Activated T-helper 1 cell treated with anti-CD3 and anti-CD28 coated beads, Interleukin-2, amount 50 U/mL, for 16 hours (primary cell): ENCODE results near the gene RPGRIP1L.

ENCODE experiments used
- DNase-seq, 2 donors: peaks; one replicate each; pipeline ENCODE4 v3.0.0-alpha.2; 2020; ENCODE audit warnings: low read depth in 1 of 2, low spot score in 1 of 2

The RPGRIP1L gene

DNA sequence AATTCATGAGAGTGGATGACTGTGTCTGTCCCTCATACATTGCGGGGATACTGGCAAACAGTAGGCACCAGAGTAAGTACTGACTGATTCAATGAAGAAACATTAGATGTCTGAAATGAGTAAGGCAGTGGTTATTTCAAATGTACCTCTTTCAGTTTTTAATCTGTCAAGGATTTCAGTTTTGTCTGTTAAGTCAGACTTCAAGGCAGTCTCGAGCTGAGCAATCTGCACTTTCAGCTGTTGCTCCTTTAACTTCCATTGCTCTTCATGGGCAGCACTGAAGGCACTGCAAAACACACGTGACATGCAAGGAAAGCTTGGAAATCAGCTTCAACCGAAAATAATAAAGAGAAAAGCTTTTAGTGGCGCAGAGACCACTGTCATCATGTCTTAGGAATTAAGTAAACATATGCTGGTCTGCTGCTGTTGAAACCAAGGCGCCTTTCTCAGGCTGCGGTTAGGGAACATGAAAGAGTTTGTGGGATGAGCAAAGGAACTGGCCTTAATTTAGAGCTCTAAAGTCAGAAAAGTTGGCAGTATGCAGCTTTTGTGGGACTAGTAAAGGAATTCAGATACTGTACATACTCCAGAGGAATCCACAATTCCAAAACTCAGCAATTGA, 38.8 kb downstream of the RPGRIP1L start:
- DNase-seq = no peak

DNA sequence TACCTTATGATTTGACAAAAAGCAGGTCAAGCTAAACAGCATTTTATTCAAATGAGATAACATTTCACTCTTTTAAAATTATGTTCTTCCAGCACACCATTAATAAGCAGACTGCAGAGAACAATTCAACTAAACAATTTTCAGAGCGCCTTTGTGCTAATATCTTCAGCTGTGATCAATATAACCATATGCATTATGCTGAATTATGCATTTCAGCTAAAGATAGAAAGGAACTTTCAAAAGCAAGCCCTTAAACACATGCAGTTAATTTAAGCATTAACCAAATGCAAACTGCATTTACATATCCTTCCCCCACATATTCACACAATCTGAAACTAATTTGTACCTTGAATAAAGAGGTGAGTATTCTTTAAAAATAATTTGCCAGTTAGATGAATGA, 41.6 kb downstream of the RPGRIP1L start:
- no peak for DNase-seq

DNA sequence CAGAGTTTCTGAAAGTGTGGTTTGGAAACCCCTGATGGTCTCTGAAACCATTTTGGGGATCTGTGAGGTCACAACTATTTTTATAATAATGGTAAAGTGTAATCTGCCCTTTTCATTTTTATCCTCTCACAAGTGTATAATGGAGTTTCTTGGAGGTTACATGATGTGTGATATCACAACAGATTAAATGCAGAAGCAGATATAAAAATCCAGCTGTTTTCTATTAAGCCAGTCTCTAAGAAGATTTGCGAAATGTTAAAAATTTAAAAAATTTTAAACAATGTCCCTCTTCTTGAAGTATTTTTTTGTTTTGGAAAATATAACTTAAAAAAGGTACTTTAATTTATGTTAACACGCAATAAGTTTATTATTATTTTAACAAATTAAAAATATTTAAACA, 48.7 kb downstream of the RPGRIP1L start:
- DNase-seq = no peak

DNA sequence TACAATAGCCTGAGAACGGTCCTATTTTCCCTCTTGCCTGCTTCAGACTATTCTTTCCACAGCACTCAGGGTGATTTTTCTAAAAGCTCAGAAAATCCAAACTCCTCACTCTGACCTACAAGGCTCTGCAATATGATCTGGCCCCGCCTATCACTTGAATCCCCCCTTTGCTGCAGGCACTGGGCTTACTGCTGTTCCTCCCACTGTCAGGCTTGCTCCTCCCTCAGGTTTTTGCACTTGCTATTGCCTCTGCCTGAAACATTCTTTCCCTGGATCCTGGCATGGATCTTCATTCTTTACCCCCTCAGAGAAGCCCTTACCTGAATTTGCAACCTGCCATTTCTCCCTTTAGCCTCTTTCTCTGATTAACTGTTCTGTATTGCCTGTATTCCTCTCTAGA, 52.3 kb downstream of the RPGRIP1L start:
- no peak for DNase-seq

DNA sequence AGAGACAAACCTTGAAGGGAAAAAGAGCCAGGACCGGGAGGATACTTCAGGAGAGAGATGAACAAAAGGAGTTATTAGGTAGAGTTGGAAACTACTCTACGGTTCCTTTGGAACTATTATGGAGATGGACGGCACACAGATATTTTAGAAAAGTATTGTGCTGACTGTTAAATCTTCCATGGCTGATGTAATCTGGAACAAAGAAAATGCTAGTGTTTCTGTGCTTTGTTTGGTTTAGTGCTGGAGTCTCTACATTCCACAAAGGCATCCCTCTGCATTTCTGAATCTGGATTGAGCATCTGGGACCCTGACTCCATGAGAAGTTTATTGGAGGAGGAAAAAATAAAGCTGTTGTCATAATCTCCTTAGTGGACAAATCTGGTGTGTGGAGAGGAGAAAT, 57.2 kb downstream of the RPGRIP1L start:
- no peak for DNase-seq

DNA sequence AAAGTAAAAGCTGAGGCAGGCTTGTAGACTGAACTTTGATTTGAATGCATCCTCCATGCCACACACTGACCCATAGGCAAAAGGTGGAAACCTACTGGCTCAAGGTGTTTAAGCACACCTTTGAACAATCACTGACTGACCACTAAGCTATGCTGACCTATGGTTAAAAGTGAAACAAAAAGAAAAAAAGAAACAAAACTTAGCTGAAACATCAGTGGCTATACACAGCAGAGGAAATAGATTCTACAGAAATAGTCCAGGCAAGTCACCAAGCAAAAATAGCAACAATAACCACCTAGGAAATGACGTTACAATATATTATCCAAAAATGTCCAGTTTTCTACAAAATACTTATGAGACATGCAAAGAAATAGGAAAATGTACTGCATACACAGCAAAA, 60.2 kb downstream of the RPGRIP1L start:
- no peak for DNase-seq

DNA sequence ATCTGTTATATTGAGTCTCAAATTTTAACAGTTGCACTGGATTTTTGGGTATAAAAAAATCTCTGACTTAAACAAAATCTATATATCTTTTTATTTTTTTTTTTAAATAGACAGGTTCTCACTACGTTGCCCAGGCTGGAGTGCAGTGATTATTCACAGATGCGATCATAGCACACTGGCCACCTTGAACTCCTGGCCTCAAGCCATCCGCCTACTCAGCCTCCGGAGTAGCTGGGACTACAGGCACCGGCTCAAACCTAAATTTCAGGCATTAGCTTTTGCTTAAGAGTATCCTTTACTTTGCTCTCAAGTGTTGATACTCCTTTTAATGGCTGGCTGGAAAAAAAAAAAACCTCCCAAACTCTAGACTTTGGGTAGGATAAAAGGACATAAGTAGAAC, 61.6 kb downstream of the RPGRIP1L start:
- DNase-seq = no peak

DNA sequence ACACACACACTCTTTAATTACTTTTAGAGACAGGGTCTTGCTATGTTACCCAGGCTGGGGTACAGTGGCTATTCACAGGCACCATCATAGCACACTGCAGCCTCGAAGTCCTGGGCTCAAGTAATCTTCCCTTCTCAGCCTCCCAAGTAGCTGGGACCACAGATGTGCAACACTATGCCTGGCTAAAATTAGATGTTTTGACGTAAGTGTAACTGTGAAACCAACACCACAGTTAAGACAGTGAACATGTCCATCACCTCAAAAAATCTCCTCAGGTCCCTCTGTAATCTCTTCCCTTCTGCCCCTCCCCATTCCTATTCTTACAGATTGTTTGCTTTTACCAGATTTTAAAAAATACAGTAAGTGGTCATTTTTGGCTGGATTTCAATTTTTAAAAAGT, 66.7 kb downstream of the RPGRIP1L start:
- no peak for DNase-seq

DNA sequence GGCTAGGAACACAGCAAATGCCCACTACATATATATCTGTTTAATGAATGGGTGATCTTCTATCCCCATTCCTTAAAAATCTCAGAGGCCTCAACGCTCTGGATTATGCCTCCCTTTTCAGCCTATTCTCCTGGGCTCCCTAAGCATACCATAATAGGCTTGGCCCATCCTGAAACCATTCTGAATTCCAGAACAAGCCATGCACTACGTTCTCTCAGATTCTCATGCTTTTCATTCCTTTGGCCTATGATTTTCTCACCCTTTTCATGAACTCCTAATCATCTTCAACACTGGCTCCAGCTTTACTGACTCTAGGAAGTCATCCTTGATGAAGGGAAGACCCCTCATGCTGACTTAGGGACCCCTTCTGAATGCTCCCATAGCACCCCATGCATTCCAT, 71.1 kb downstream of the RPGRIP1L start:
- no peak for DNase-seq

DNA sequence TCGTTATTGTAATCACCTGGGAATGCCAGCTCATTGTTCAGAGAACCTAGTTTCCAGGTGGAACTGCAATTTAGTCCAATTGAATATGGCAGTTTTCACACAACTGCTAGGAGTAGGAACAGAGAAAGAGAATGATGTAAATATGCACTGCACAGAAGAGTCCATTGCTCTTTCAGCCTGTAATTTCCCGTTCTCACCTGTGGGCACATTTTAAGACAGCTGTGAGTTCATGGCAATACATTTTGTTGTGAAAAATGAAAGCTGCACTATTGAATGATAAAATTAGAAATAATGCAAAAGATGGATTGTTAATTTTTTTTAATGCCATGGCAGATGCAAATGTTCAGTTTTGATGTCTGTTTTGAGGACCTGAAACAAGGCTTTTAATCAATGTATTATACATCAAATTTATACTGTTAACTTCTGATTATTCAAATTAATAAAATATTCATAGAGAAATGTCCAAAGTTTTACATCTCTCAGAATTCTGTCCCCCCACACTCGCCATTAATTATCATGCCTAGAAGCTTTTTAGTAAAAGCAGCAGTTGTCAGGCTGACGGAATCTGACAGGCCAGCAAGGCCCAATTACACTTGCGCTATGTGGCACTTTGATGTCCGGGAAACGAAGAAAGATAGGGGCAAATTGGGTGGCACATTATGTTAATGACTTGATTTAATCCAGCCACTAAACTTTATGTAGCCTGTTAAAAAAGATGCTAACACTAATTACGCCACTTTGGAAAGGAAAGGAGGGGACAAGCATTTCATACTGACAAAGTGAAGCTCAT, 72.2 kb downstream of the RPGRIP1L start:
- no peak for DNase-seq

DNA sequence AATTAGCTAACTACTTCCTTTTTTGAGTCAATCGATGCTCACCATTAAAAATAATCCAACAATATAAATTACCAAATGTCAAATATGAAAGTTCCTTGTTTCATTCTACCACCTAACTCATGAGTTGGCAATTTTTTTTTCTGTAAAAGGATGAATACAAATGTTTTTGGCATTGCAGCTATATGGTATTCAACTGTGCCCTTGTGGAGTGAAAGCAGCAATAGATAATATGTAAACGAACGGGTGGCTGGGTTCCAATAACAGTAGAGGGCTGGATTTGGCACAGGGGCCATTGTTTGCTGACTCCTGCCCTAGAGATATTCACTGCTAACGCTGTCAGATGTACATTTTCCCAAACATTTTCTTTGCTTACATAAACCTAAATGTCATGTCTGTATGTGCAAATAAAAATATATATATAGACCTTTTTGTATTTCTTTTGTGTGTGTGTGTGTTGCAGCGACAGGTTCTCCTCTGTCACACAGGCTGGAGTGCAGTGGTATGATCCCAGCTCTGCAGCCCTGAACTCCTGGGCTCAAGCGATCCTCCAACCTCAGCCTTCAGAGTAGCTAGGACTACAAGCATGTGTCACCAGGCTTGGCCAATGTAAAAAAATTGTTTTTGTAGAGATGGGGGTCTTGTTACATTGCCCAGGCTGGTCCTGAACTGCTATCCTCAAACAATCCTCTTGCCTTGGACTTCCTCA, 73.9 kb downstream of the RPGRIP1L start:
- DNase-seq = no peak

DNA sequence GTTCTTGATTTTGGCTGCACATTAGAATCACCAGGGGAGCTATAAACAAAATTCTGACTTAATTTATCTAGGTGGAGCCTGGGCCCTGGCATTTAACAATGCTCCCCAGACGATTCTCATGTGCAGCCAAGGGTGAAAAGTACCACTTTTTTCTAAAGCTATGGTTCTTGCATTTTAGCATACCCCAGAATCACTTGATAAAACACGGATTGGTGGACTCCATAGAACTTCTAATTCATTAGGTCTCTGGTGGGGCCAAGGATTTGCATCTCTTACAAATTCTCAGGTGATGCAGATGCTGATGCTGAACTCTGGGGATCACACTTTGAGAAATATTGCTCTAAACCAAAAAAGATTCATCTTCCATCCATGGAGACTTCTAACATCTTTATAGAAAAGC, 74.5 kb downstream of the RPGRIP1L start:
- no peak for DNase-seq

DNA sequence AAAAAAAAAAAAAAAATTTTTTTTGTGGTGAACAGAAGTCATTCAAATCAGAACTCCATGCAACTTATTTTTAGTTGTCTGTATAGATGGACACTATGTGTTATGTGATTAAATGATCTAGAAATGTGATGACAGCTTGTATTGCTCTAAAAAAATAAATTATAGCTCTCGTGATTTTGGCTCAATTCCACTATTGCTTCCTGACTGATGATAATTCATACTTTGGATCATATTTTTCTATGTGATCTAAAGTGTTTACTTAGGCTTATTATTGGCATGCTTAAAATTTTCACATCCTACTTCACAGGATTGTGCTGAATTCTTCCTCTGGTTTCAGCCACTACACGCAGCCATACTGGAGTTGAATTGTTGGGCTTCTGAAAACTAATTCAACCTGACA, 76.8 kb downstream of the RPGRIP1L start:
- DNase-seq = no peak

DNA sequence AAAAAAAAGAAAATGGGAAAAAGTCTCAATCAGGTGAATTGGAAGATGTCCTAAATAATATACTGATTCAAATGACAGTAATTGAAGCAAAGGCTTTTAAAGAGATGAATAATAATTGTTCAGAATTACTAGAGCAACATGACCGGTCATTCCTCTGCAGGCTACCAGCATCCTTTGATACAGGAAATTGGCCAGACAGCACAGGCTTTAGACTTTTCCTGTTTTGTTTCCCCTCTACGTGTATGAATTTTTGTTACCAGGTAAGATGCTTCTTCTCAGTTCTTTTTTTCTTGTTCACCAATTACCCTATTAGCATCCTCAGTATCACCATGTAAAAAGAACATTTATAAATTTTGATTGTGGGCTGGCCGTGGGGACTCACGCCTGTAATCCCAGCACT, 77.5 kb downstream of the RPGRIP1L start:
- no peak for DNase-seq

DNA sequence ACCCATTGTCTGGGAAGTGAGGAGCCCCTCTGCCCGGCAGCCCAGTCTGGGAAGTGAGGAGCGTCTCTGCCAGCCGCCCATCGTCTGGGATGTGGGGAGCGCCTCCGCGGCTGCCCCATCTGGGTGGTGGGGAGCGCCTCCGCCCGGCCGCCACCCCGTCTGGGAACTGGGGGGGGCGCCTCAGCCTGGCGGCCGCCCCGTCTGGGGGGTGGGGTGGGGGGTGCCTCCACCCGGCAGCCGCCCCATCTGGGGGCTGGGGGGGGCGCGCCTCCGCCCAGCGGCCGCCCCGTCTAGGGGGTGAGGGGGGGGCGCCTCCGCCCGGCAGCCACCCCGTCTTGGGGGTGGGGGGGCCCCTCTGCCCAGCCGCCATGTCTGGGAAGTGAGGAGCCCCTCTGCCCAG, 78.4 kb downstream of the RPGRIP1L start:
- no peak for DNase-seq

DNA sequence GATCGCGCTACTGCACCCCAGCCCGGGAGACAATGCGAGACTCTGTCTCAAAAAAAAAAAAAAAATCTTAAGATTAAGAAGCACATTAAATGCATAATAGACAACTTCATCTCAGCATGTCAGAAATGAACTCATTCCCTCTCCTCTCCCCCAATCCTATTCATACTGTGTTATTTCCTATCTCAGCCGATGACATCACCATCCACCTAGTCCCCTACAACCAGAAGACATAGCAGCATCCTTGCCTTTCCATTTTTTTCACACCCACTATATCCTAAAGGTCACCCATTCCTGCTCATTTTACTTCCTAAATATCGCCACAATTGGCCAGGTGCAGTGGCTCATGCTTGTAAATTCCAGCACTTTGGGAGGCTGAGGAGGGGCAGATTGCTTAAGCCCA, 81.3 kb downstream of the RPGRIP1L start:
- no peak for DNase-seq

DNA sequence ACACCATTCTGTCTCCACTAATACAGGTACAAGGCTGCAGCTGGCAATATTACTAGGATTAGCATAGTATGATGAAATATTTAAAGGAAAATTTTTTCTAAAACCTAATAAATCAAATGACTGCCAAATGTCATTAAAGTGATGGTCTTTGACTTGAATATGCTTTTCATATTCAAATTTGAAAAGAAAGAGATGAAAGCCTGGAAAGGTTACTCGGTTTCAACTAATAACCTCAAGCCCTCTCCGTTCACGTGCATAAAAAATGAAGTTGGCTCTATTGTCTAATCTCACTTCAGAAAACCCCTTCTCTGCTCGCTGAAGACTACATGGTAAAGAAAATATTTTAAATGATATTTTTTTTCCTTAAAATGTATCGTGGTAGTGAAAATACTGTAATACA, 83.2 kb downstream of the RPGRIP1L start:
- no peak for DNase-seq

DNA sequence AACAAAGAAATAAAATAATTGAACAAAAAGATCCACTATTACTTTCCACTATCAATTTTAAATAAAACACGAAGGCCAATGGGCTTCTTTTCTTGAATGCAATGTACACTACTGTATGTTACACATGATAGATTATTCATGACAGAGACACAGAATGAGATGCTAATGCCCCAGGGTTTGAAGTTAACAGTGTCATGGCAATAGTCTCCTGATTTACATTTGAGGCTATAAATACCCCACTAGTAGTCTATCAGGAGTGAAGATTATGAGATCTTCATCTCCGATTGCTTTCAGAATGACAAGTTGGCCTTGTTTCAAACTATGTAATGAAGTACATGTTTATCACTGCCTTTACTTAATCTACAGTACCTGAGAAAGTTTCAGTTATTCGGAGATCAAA, 84.4 kb downstream of the RPGRIP1L start:
- DNase-seq = no peak

DNA sequence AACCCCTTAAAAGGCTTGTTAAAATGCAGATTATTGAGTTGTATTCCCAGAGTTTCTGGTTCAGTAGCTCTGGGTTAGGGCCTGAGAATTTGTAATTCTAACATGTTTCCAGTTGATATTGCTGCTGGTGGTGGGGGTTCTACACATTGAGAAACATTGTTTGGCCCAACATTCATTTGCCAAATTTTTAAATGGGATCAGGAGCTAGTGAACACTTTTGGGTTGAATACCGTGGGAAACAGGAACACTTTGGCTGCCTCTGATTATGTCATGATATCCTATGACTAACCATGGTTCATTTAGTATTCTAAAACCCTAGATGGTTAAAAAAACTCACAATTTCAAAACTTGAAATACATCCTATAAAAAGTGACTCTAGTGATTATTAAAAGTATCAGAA, 89.3 kb downstream of the RPGRIP1L start:
- no peak for DNase-seq

DNA sequence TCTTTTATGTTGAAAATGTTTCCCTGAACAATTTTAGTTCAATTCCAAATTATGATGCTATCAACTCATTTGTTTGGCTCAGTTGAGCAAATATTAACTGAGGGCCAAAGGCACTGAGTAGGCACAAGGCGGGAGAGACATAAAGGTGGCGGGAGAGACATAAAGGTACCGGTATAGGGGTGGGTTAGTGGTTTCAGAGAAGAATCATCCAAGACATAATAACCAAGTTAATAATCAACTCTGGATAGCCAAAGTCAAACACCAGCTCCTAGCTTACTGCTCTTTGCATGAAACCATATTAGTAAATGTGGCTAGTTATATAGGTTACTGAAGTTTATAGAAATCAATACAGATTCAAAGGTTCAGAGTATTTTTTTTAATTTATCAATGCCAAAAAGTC, 91.7 kb downstream of the RPGRIP1L start:
- no peak for DNase-seq

DNA sequence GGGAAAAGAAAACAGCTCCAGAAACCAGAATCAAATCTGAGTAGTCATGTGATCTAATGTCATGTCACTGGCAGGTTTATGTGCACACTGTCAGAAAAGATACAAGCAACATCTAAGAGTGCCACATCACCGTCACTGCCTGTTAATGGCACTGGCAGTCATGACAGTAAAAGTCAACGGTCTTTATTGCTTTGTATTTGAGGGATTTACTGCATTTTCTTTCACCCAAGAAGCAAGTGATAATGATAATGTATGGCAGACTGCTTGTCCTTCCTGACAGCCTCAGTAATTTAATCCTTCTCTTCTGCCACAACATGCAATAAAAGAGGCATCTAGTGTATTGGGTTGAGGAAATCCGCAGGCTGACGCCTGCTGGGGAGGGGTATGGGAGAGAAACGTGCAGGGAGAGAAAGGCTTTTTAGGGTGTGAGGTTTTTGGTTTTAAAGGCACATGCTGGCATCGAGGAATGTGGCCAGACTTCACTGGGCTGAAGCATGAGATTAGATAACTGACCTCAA, 92.4 kb downstream of the RPGRIP1L start:
- DNase-seq = no peak

DNA sequence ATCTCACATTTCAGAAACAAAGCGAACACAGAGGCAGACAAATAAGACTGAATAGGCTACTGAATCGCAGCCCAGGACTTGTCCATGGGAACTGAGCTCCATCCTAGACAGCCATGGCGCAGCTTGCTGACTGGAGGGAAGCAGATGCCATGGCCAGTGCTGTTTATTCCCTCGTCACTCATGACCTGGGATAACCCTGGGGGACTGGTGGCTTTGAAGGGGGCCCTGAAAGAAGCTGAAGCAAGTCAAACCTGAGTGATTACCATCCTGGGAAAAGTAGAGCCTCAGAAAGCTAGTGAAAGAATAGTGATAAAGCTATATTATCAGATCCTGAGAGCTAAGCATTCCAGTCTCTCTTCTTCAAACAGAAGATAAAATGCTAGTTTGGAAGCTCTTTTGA, 94.1 kb downstream of the RPGRIP1L start:
- DNase-seq = no peak
